Stimulated activated naive CD8-positive, alpha-beta T cell treated with anti-CD3 and anti-CD28 coated beads, Interleukin-15, amount 100 ng/mL, for 72 hours (primary cell): ENCODE results near the gene DCLK1.

Source experiments
- ATAC-seq: fragments of 150-1000 bp; cut with Tn5 transposase; 2 replicates; pipeline ENCODE4 v1.10.0; 2021; ENCODE audit warnings: mild to moderate bottlenecking, moderate library complexity
- DNase-seq, 2 donors: peaks; one replicate each; pipeline ENCODE4 v3.0.0; 2021 to 2022
- H3K27ac Mint-ChIP-seq, 2 donors: one replicate each; pipeline ENCODE4 v1.8.0; 2022; ENCODE audit warnings: mild to moderate bottlenecking in 2 of 2, mixed read lengths in 2 of 2, moderate library complexity in 2 of 2
- H3K27me3 Mint-ChIP-seq: one replicate; pipeline ENCODE4 v1.8.0; 2022; ENCODE audit warnings: mixed read lengths
- H3K4me1 Mint-ChIP-seq: one replicate; pipeline ENCODE4 v1.8.0; 2022; ENCODE audit warnings: mild to moderate bottlenecking, mixed read lengths
- H3K4me3 Mint-ChIP-seq, 2 donors: one replicate each; pipeline ENCODE4 v1.8.0; 2022; ENCODE audit warnings: mild to moderate bottlenecking in 2 of 2, mixed read lengths in 2 of 2, moderate library complexity in 1 of 2
- H3K9me3 Mint-ChIP-seq, 2 donors: one replicate each; pipeline ENCODE4 v1.8.0; 2022; ENCODE audit warnings: mixed read lengths in 2 of 2

Gene DCLK1

GRCh38 chr13:35720690-35721554 is 410.3 kb downstream of the DCLK1 start:
- Mint-ChIP-seq H3K27me3 (peaks cover 39% of the 10 kb centered on the region), H3K4me3 (peak overlapping the region; percentile 58 to 65), H3K27ac (peak overlapping the region in 1 of 2 donors; percentile 34), H3K9me3 (no peaks in the 10 kb centered on the region), H3K4me1 (peaks cover 8% of the 10 kb centered on the region)
- peak; percentile 66 for ATAC-seq
- peak; percentile 47 to 52 for DNase-seq

GRCh38 chr13:35720290-35720689 is 410.9 kb downstream of the DCLK1 start:
- H3K9me3 Mint-ChIP-seq, result no peaks in the 10 kb centered on the region

More at GRCh38 chr13:35720290-35720689, 410.9 kb downstream of the DCLK1 start:
- peak overlapping the region in 1 of 2 donors; percentile 58 for H3K4me3 Mint-ChIP-seq
- H3K27ac Mint-ChIP-seq, result no peak overlapping the region
- peaks cover 39% of the 10 kb centered on the region for H3K27me3 Mint-ChIP-seq
- peaks cover 8% of the 10 kb centered on the region for H3K4me1 Mint-ChIP-seq
- ATAC-seq (no peak), DNase-seq (no peak)
